Brain microvascular endothelial cell (primary cell): ENCODE measurements around the gene TNFAIP8L2.
"Not testable (repeated sequence)": the region's sequence is repeated elsewhere in the genome, so short reads cannot be mapped to it uniquely, and the experiment has no call there.

Experiments
- DNase-seq: peaks from one replicate; pipeline ENCODE4 v3.0.0-alpha.2; 2020
- H3K27ac ChIP-seq: fragments of 250-450 bp; sonication (Bioruptor Pico); 2 replicates; pipeline ENCODE4 v1.5.1; 2020; ENCODE audit warnings: mild to moderate bottlenecking, moderate library complexity
- H3K27me3 ChIP-seq: fragments of 250-450 bp; sonication (Bioruptor Pico); replicated peaks from 2 replicates; pipeline ENCODE4 v1.5.1; 2020; ENCODE audit warnings: mild to moderate bottlenecking
- H3K36me3 ChIP-seq: fragments of 250-450 bp; sonication (Bioruptor Pico); replicated peaks from 2 replicates; pipeline ENCODE4 v1.5.1; 2020; ENCODE audit warnings: mild to moderate bottlenecking
- H3K4me3 ChIP-seq: 2 replicates; pipeline ENCODE4 v1.5.1; 2011; ENCODE audit warnings: low read depth, mild to moderate bottlenecking, control low read depth, low read length, moderate library complexity
- in situ Hi-C: cut with HindIII; loops from 2 replicates; pipeline ENCODE4 v1.10.0; 2017; ENCODE audit warnings: low sequenced_read_pairs, low pct_ligation_motif_present
- TF ChIP-seq, protein P1 (sequence below): IDR thresholded peaks from 2 replicates; pipeline ENCODE4 v1.5.1; 2011; ENCODE audit warnings: low read depth, mild to moderate bottlenecking, moderate library complexity, low read length, control low read depth, inconsistent platforms; ENCODE audit errors: missing control alignments

The TNFAIP8L2 gene

DNA sequence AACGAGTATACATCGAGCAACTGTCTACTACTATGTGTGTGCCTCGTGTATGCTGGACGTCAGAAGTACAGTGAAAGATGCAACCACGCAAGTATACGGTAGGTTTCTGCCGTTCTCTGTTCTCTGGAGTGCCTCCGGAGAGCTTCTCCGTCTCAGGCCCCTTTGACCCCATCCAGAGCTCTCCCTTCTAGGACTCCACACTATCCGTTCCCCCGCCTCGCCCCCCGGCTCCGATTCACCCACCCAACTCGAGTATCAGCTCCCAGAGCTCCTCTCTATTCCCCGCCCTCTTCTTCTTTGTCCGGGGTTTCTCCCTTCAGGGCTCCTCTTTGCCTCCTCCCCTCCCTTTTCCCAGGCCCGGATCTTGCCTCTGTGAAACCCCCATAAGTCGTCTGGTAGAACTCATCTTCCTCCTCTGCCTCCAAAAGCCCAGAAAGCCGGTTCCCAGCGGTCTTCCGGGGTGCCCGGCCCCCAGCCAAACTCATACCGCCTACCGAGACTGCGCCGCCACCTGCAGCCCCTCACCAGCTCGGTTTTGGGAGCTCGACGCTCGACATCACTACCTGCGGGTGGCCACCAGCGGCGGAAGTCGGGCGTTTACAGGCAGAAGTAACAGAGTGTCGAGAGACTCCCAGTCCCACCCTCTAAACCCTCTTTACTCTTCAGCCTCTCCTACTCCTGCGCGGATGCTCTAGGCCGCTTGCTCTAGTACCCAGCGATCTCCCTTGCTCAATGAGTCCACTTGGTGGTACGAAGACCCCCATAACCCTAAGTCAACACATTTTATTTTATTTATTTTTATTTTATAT, 33.4 kb downstream of the TNFAIP8L2 start, which contains the start of gene VPS72:
Gene VPS72, minus strand, starts transcription at position 561 of the 809 bp plus-strand sequence. Its CDS starts 76 bp downstream, at position 485.
- TF ChIP-seq, protein P1, sequence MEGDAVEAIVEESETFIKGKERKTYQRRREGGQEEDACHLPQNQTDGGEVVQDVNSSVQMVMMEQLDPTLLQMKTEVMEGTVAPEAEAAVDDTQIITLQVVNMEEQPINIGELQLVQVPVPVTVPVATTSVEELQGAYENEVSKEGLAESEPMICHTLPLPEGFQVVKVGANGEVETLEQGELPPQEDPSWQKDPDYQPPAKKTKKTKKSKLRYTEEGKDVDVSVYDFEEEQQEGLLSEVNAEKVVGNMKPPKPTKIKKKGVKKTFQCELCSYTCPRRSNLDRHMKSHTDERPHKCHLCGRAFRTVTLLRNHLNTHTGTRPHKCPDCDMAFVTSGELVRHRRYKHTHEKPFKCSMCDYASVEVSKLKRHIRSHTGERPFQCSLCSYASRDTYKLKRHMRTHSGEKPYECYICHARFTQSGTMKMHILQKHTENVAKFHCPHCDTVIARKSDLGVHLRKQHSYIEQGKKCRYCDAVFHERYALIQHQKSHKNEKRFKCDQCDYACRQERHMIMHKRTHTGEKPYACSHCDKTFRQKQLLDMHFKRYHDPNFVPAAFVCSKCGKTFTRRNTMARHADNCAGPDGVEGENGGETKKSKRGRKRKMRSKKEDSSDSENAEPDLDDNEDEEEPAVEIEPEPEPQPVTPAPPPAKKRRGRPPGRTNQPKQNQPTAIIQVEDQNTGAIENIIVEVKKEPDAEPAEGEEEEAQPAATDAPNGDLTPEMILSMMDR, result no peak
- in situ Hi-C loops, result no loop called here
- no peaks in the 10 kb centered on the region for H3K27me3 ChIP-seq
- DNase-seq, result peak; percentile 90
- H3K4me3 ChIP-seq, result peak within 1 kb of the TSS; percentile 93
- H3K36me3 ChIP-seq, result peaks cover 9% of the 10 kb centered on the region
- H3K27ac ChIP-seq, result peak within 1 kb of the TSS; percentile 68

DNA sequence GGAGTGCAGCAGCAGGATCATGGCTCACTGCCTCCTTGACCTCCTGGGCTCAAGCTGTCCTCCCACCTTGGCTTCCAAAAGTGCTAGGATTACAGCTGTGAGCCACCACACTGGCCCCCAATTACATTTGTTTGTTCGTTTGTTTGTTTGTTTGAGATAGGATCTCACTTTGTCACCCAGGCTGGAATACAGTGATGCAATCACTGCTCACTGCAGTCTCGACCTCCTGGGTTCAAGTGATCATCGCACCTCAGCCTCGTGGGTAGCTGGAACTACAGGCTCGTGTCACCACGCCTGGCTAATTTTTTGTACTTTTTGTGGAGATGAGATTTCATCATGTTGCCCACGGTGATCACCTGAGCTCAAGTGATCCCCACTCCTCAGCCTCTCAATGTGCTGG, 35.6 kb downstream of the TNFAIP8L2 start:
- Histone ChIP-seq H3K27me3 (no peaks in the 10 kb centered on the region), H3K4me3 (no peak overlapping the region), H3K27ac (no peak overlapping the region), H3K36me3 (no peaks in the 10 kb centered on the region)
- in situ Hi-C loops, result no loop called here
- TF ChIP-seq, protein P1, result no peak
- DNase-seq, result no peak

DNA sequence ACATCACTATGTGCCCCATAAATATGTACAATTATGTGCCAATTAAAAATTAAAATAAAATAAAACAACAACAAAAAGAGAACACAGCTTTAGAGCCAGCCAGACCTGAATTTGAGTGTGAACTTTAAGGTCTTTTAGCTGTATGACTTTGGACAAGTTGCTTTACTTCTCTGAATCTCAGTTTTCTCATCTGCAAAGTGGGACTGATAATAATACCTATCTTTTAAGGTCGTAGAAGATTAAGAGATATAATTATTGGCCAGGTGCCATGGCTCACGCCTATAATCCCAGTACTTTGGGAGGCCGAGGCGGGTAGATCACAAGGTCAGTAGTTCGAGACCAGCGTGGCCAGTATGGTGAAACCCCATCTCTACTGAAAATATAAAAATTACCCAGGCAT, 36.9 kb downstream of the TNFAIP8L2 start:
- Histone ChIP-seq H3K4me3 (no peak overlapping the region), H3K36me3 (no peaks in the 10 kb centered on the region), H3K27me3 (no peaks in the 10 kb centered on the region), H3K27ac (no peak overlapping the region)
- in situ Hi-C loops, result no loop called here
- TF ChIP-seq, protein P1, result no peak
- DNase-seq, result no peak

DNA sequence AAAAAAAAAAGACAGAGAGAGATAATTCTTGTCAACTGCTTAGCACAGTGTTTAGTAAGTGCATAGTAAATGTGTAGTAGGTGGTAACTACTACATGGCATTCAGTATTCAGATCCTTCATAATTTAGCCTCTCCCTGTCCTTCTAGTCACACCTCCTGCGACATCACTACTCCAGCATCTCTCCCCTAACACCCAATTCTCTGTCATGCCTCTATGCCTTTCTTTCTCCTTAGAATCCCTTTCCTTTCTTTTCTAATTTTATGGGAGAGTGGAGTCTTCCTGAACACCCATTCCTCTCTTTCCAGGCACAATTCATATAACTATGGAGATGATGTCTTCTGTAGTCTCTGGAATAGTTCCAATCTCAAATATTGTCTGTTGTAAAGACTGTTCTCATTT, 37.4 kb downstream of the TNFAIP8L2 start:
- no peak for DNase-seq
- no peak overlapping the region for H3K27ac ChIP-seq
- H3K36me3 ChIP-seq, result no peaks in the 10 kb centered on the region
- TF ChIP-seq, protein P1, result no peak
- in situ Hi-C loops, result no loop called here
- no peaks in the 10 kb centered on the region for H3K27me3 ChIP-seq
- no peak overlapping the region for H3K4me3 ChIP-seq

DNA sequence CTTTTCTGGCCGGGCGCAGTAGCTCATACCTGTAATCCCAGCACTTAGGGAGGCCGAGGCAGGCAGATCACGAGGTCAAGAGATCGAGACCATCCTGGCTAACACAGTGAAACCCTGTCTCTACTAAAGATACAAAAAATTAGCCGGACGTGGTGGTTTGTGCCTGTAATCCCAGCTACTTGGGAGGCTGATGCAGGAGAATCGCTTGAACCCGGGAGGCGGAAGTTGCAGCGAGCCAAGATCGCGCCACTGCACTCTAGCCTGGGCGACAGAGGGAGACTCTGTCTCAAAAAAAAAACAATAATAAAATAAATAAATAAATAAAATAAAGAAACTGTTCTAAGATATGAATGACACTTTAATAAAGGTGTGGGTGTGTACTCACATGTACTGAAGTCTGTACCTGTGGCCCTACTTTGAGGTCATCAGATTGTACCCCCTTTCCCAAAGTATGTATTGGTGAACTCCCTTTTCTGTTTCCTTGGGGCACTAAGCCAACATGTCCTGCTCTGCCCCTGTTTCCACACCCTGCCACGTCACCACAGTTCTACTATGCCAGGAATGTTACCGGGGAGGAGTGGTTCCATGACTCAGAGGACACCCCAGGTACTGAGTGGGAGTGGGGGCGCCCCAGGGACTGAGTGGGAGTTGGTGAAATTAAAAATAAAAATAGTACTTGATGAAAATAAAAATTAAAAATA, 38.6 kb downstream of the TNFAIP8L2 start:
- DNase-seq, result peak; percentile 75
- H3K4me3 ChIP-seq, in situ Hi-C loops, H3K27me3 ChIP-seq, H3K36me3 ChIP-seq: not testable (repeated sequence)
- peak overlapping the region; percentile 90 for H3K27ac ChIP-seq

DNA sequence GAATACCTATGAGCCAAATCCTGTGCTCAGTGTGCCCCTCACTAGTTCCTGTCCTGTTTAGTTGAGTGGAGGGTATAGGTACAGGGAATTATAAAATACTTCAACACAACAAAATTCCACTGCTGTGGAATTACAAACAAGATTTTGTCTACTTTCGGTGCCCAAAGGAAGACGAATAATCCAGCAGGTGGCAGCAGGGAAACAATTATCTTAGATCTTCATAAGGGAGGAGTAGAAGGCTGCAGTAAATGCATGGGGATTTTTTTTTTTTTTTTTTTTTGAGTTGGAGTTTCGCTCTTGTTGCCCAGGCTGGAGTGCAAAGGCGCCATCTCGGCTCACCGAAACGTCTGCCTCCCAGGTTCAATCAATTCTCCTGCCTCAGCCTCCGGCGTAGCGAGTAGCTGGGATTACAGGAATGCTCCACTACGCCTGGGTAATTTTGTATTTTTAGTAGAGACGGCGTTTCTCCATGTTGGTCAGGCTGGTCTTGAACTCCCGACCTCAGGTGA, 39.9 kb downstream of the TNFAIP8L2 start:
- Histone ChIP-seq H3K4me3 (no peak overlapping the region), H3K27me3 (no peaks in the 10 kb centered on the region), H3K36me3 (no peaks in the 10 kb centered on the region), H3K27ac (peak overlapping the region; percentile 90)
- peak; percentile 83 for DNase-seq
- TF ChIP-seq, protein P1, result peak; percentile 68
- in situ Hi-C loops, result no loop called here
